Brain microvascular endothelial cell (primary cell): ENCODE measurements around the gene COG5.

Experiments used
- DNase-seq: peaks from one replicate; pipeline ENCODE4 v3.0.0-alpha.2; 2020
- H3K27ac ChIP-seq: fragments of 250-450 bp; sonication (Bioruptor Pico); 2 replicates; pipeline ENCODE4 v1.5.1; 2020; ENCODE audit warnings: mild to moderate bottlenecking, moderate library complexity
- H3K27me3 ChIP-seq: fragments of 250-450 bp; sonication (Bioruptor Pico); replicated peaks from 2 replicates; pipeline ENCODE4 v1.5.1; 2020; ENCODE audit warnings: mild to moderate bottlenecking
- H3K36me3 ChIP-seq: fragments of 250-450 bp; sonication (Bioruptor Pico); replicated peaks from 2 replicates; pipeline ENCODE4 v1.5.1; 2020; ENCODE audit warnings: mild to moderate bottlenecking
- H3K4me3 ChIP-seq: 2 replicates; pipeline ENCODE4 v1.5.1; 2011; ENCODE audit warnings: low read depth, mild to moderate bottlenecking, control low read depth, low read length, moderate library complexity
- CTCF ChIP-seq: IDR thresholded peaks from 2 replicates; pipeline ENCODE4 v1.5.1; 2011; ENCODE audit warnings: low read depth, mild to moderate bottlenecking, moderate library complexity, low read length, control low read depth, inconsistent platforms; ENCODE audit errors: missing control alignments
- in situ Hi-C: cut with HindIII; loops from 2 replicates; pipeline ENCODE4 v1.10.0; 2017; ENCODE audit warnings: low sequenced_read_pairs, low pct_ligation_motif_present

Gene COG5

GRCh38 chr7:107494884-107495283, 68.8 kb downstream of the COG5 start:
- no peaks in the 10 kb centered on the region for H3K36me3 ChIP-seq
- no peaks in the 10 kb centered on the region for H3K27me3 ChIP-seq
- no peak overlapping the region for H3K27ac ChIP-seq
- no peak overlapping the region for H3K4me3 ChIP-seq
- no peak for TF ChIP-seq CTCF
- no peak for DNase-seq
- in situ Hi-C loops = no loop called here

- no peak for TF ChIP-seq CTCF
- Histone ChIP-seq H3K36me3 (no peaks in the 10 kb centered on the region), H3K27ac (no peak overlapping the region), H3K27me3 (no peaks in the 10 kb centered on the region), H3K4me3 (no peak overlapping the region)
- no peak for DNase-seq
- in situ Hi-C loops = no loop called here
Measured at GRCh38 chr7:107494315-107494751, 69.4 kb downstream of the COG5 start.

- TF ChIP-seq CTCF = no peak
Measured at GRCh38 chr7:107492875-107493274, 70.8 kb downstream of the COG5 start.

GRCh38 chr7:107486041-107486440, 77.7 kb downstream of the COG5 start:
- DNase-seq = no peak
- no peak for TF ChIP-seq CTCF
- in situ Hi-C loops = no loop called here
- H3K27me3 ChIP-seq = no peaks in the 10 kb centered on the region
- H3K36me3 ChIP-seq = no peaks in the 10 kb centered on the region
- H3K4me3 ChIP-seq = no peak overlapping the region
- no peak overlapping the region for H3K27ac ChIP-seq

More at GRCh38 chr7:107492875-107493274, 70.8 kb downstream of the COG5 start:
- in situ Hi-C loops = no loop called here
- H3K27me3 ChIP-seq = no peaks in the 10 kb centered on the region
- no peaks in the 10 kb centered on the region for H3K36me3 ChIP-seq
- no peak overlapping the region for H3K27ac ChIP-seq
- no peak for DNase-seq
- no peak overlapping the region for H3K4me3 ChIP-seq

GRCh38 chr7:107482571-107482970, 81.1 kb downstream of the COG5 start:
- Histone ChIP-seq H3K4me3 (no peak overlapping the region), H3K27ac (no peak overlapping the region), H3K27me3 (no peaks in the 10 kb centered on the region), H3K36me3 (no peaks in the 10 kb centered on the region)
- in situ Hi-C loops = no loop called here
- no peak for TF ChIP-seq CTCF
- DNase-seq = no peak

- H3K4me3 ChIP-seq = no peak overlapping the region
- in situ Hi-C loops = no loop called here
- H3K36me3 ChIP-seq = no peaks in the 10 kb centered on the region
- no peak for DNase-seq
- no peaks in the 10 kb centered on the region for H3K27me3 ChIP-seq
- H3K27ac ChIP-seq = no peak overlapping the region
- no peak for TF ChIP-seq CTCF
Measured at GRCh38 chr7:107480932-107481331, 82.8 kb downstream of the COG5 start.
